Stimulated activated CD4-positive, alpha-beta T cell treated with anti-CD3 and anti-CD28 coated beads, TNF-alpha, amount 100 ng/mL, for 24 hours (primary cell): ENCODE results near the gene SH3RF1.
"Not testable (repeated sequence)": the region's sequence is repeated elsewhere in the genome, so short reads cannot be mapped to it uniquely, and the experiment has no call there.

ENCODE experiments used
- DNase-seq, 3 experiments: peaks; one replicate each; pipeline ENCODE4 v3.0.0-alpha.2; 2020; ENCODE audit warnings: low read depth in 3 of 3

Gene SH3RF1

GRCh38 chr4:169270810-169271691 lies at the start of gene SH3RF1:
SH3RF1 (minus strand) TSS chr4:169270956; CDS start chr4:169269212, 1,744 bp downstream.
- DNase-seq = peak in 2 of 3 experiments; percentile 12 to 50

GRCh38 chr4:169315530-169316343 lies 45.0 kb upstream of the SH3RF1 start:
- DNase-seq = no peak

- no peak for DNase-seq
Observed at GRCh38 chr4:169314906-169315305, 44.1 kb upstream of the SH3RF1 start.

GRCh38 chr4:169313732-169314131 lies 43.0 kb upstream of the SH3RF1 start:
- DNase-seq = no peak

- DNase-seq = no peak
Observed at GRCh38 chr4:169312690-169313422, 42.1 kb upstream of the SH3RF1 start.

GRCh38 chr4:169311643-169312365 lies 41.0 kb upstream of the SH3RF1 start:
- no peak for DNase-seq

- DNase-seq = no peak
Observed at GRCh38 chr4:169309326-169309967, 38.7 kb upstream of the SH3RF1 start.

- DNase-seq = no peak
Observed at GRCh38 chr4:169307576-169307975, 36.8 kb upstream of the SH3RF1 start.

GRCh38 chr4:169305651-169306050 lies 34.9 kb upstream of the SH3RF1 start:
- DNase-seq = no peak

- no peak for DNase-seq
Observed at GRCh38 chr4:169305173-169305572, 34.4 kb upstream of the SH3RF1 start.

- no peak for DNase-seq
Observed at GRCh38 chr4:169295822-169296221, 25.1 kb upstream of the SH3RF1 start.

GRCh38 chr4:169293343-169294176 lies 22.8 kb upstream of the SH3RF1 start:
- DNase-seq = no peak

GRCh38 chr4:169287983-169288382 lies 17.2 kb upstream of the SH3RF1 start:
- not testable (repeated sequence) for DNase-seq

- no peak for DNase-seq
Observed at GRCh38 chr4:169286562-169287301, 16.0 kb upstream of the SH3RF1 start.

- DNase-seq = no peak
Observed at GRCh38 chr4:169283114-169283509, 12.4 kb upstream of the SH3RF1 start.

- no peak for DNase-seq
Observed at GRCh38 chr4:169282429-169283113, 11.8 kb upstream of the SH3RF1 start.

GRCh38 chr4:169279108-169279507 lies 8.4 kb upstream of the SH3RF1 start:
- no peak for DNase-seq

GRCh38 chr4:169278624-169279023 lies 7.9 kb upstream of the SH3RF1 start:
- DNase-seq = no peak

- DNase-seq = not testable (repeated sequence)
Observed at GRCh38 chr4:169277838-169278237, 7.1 kb upstream of the SH3RF1 start.
